Nasal cavity respiratory epithelium epithelial cell of viscerocranial mucosa (primary cell): Measurements from ENCODE around the gene GCC2. TPM values are rescaled to one million over a fixed set of nuclear protein-coding genes. Genes with fewer than 3 reads are reported as not detected.

Experiments
- total RNA-seq: library from RNA; depleted of rRNA; stranded (reverse); fragments of >200 nt; gene quantifications from 2 replicates; pipeline ENCODE4 v1.2.3, GENCODE V29; 2014

The GCC2 gene
- 13.0 and 26.0 TPM in 2 replicates for total RNA-seq

GRCh38 chr2:108448678-108449409 is at the start of gene GCC2:
Gene GCC2 (plus strand): TSS chr2:108449206. CDS start chr2:108449275, 69 bp downstream.

GRCh38 chr2:108533832-108534583 is 85.0 kb downstream of the GCC2 start, which contains the start of gene LIMS1:
Gene LIMS1 (plus strand): TSS chr2:108534470. CDS start chr2:108534563, 93 bp downstream.

Other genes starting within 250 kb of the GCC2 start
- not detected in 2 replicates for gene SULT1C3, start 209.2 kb upstream of the GCC2 start, total RNA-seq
- 0.07 and 0.34 TPM in 2 replicates for gene SULT1C2, start 160.3 kb upstream of the GCC2 start, total RNA-seq
- not detected in 2 replicates for gene SULT1C4, start 71.3 kb upstream of the GCC2 start, total RNA-seq
- 57.4 and 106 TPM in 2 replicates for gene LIMS1, start 85.3 kb downstream of the GCC2 start, total RNA-seq